ENCODE results near the gene SNTG2. TPM values are rescaled to one million over a fixed set of nuclear protein-coding genes. Genes with fewer than 3 reads are reported as not detected.

SNTG2 gene
- total and polyA plus RNA-seq, 4 donors = not detected

DNA sequence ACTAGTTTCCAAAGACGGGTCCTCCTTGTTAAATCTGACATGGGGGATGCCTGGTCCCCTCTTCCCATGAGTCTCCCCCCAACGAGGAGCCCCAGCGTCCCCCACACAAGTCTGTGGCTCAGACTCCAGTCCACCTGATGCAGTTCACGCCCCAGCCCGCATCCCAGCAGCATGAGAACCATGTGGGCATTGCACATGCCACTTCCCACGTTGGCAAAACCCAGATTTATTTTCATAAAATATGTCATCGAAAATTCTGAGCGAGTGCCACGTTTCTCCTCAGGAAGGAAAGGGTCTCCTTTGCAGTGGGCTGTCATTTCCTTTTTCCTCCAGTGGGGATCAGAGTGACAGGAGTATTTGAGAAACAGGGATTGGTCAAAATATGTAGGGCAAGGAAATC is 417.0 kb downstream of the SNTG2 start (continued):
- TF ChIP-seq, protein P1, sequence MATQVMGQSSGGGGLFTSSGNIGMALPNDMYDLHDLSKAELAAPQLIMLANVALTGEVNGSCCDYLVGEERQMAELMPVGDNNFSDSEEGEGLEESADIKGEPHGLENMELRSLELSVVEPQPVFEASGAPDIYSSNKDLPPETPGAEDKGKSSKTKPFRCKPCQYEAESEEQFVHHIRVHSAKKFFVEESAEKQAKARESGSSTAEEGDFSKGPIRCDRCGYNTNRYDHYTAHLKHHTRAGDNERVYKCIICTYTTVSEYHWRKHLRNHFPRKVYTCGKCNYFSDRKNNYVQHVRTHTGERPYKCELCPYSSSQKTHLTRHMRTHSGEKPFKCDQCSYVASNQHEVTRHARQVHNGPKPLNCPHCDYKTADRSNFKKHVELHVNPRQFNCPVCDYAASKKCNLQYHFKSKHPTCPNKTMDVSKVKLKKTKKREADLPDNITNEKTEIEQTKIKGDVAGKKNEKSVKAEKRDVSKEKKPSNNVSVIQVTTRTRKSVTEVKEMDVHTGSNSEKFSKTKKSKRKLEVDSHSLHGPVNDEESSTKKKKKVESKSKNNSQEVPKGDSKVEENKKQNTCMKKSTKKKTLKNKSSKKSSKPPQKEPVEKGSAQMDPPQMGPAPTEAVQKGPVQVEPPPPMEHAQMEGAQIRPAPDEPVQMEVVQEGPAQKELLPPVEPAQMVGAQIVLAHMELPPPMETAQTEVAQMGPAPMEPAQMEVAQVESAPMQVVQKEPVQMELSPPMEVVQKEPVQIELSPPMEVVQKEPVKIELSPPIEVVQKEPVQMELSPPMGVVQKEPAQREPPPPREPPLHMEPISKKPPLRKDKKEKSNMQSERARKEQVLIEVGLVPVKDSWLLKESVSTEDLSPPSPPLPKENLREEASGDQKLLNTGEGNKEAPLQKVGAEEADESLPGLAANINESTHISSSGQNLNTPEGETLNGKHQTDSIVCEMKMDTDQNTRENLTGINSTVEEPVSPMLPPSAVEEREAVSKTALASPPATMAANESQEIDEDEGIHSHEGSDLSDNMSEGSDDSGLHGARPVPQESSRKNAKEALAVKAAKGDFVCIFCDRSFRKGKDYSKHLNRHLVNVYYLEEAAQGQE (IDR thresholded peaks at IDR 0.05) = no peak
- TF ChIP-seq RAD21 (IDR thresholded peaks at IDR 0.05) = no peak

DNA sequence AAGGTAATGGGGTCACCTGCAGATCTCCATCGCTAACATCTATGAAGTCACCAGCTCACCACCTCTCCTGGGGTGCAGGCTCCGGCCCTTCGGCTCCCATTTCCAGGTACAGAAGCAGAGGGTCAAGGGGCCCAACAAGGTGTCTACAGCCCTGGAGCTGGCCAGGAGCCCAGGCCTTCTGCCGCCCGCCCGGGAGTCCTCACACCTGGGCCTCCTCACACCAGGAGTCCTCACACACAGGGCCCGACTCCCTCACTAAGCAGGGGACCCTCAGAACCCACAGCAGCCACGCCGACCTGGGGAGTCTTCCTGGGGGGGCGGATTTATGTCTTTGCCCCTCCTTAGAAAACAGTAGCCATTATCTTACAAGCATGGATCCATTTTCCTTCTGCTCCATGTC is 419.3 kb downstream of the SNTG2 start:
- TF ChIP-seq HNF4G (IDR thresholded peaks at IDR 0.05) = no peak
- no peak for TF ChIP-seq SP1 (IDR thresholded peaks at IDR 0.05)
- no peak for TF ChIP-seq TAF1 (conservative IDR thresholded peaks at IDR 0.05)
- TF ChIP-seq HNF4A (conservative IDR thresholded peaks at IDR 0.05) = no peak
- Histone ChIP-seq H3K27ac (ENCODE audit: low read depth in 1 of 2, low read length in 2 of 2) (no peak overlapping the region), H3K9me3 (ENCODE audit: control insufficient read depth in 4 of 4, low read length in 3 of 4) (no peaks in the 10 kb centered on the region), H3K9ac (ENCODE audit: low read depth in 1 of 2, low read length in 2 of 2) (no peak overlapping the region), H3K4me3 (ENCODE audit: low read depth in 1 of 3, low read length in 3 of 3) (no peak overlapping the region), H3K27me3 (ENCODE audit: control insufficient read depth in 4 of 4, insufficient read depth in 4 of 4, low read length in 3 of 4) (peaks cover 0 to 3% (median 0%) of the 10 kb centered on the region in 4 donors), H3K36me3 (ENCODE audit: control insufficient read depth in 4 of 4, insufficient read depth in 3 of 4, low read depth in 1 of 4, low read length in 3 of 4) (no peaks in the 10 kb centered on the region), H3K4me1 (ENCODE audit: control insufficient read depth in 4 of 4, insufficient read depth in 4 of 4, low read length in 3 of 4) (no peaks in the 10 kb centered on the region)
- WGBS = 79% methylated on average over 10 of the region's 10 CpGs
- no peak for DNase-seq (ENCODE audit: low spot score)

DNA sequence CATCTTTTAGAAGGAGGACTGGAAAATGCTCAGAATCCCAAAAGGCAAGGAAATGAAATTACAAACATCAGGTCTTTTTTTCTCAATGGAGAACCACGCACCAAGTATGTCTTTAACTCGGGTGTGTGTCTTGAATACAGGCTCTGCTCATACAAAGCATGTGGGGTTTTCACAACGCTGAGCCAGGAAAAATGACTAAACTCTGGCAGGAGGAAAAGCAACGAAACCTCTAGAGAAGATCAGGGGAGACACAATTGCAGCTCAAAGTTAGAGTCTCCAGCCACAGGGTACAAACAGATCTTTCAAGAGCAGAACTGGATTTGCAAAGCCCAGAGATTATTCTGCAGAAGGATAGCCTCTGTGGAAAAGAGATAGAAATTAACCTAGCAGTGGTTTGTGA is 419.8 kb downstream of the SNTG2 start:
- Histone ChIP-seq H3K27me3 (ENCODE audit: control insufficient read depth in 4 of 4, insufficient read depth in 4 of 4, low read length in 3 of 4) (peaks cover 0 to 3% (median 0%) of the 10 kb centered on the region in 4 donors), H3K9me3 (ENCODE audit: control insufficient read depth in 4 of 4, low read length in 3 of 4) (no peaks in the 10 kb centered on the region), H3K36me3 (ENCODE audit: control insufficient read depth in 4 of 4, insufficient read depth in 3 of 4, low read depth in 1 of 4, low read length in 3 of 4) (no peaks in the 10 kb centered on the region), H3K27ac (ENCODE audit: low read depth in 1 of 2, low read length in 2 of 2) (no peak overlapping the region), H3K4me3 (ENCODE audit: low read depth in 1 of 3, low read length in 3 of 3) (no peak overlapping the region), H3K9ac (ENCODE audit: low read depth in 1 of 2, low read length in 2 of 2) (no peak overlapping the region), H3K4me1 (ENCODE audit: control insufficient read depth in 4 of 4, insufficient read depth in 4 of 4, low read length in 3 of 4) (no peaks in the 10 kb centered on the region)
- 63% methylated on average over 4 of the region's 4 CpGs for WGBS
- TF ChIP-seq HNF4A (conservative IDR thresholded peaks at IDR 0.05) = no peak
- TF ChIP-seq SP1 (IDR thresholded peaks at IDR 0.05) = no peak
- TF ChIP-seq YY1 (IDR thresholded peaks at IDR 0.05) = no peak
- TF ChIP-seq RAD21 (IDR thresholded peaks at IDR 0.05) = no peak
- no peak for TF ChIP-seq FOXA1 (IDR thresholded peaks at IDR 0.05)
- TF ChIP-seq TAF1 (conservative IDR thresholded peaks at IDR 0.05) = no peak
- TF ChIP-seq, protein P2, sequence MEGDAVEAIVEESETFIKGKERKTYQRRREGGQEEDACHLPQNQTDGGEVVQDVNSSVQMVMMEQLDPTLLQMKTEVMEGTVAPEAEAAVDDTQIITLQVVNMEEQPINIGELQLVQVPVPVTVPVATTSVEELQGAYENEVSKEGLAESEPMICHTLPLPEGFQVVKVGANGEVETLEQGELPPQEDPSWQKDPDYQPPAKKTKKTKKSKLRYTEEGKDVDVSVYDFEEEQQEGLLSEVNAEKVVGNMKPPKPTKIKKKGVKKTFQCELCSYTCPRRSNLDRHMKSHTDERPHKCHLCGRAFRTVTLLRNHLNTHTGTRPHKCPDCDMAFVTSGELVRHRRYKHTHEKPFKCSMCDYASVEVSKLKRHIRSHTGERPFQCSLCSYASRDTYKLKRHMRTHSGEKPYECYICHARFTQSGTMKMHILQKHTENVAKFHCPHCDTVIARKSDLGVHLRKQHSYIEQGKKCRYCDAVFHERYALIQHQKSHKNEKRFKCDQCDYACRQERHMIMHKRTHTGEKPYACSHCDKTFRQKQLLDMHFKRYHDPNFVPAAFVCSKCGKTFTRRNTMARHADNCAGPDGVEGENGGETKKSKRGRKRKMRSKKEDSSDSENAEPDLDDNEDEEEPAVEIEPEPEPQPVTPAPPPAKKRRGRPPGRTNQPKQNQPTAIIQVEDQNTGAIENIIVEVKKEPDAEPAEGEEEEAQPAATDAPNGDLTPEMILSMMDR (IDR thresholded peaks at IDR 0.05; ENCODE audit: low read depth, low read length, missing input control) = no peak
- no peak for TF ChIP-seq FOXA2 (IDR thresholded peaks at IDR 0.05)
- TF ChIP-seq, protein P3, sequence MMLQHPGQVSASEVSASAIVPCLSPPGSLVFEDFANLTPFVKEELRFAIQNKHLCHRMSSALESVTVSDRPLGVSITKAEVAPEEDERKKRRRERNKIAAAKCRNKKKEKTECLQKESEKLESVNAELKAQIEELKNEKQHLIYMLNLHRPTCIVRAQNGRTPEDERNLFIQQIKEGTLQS (IDR thresholded peaks at IDR 0.05) = no peak
- TF ChIP-seq HNF4G (IDR thresholded peaks at IDR 0.05) = no peak
- TF ChIP-seq, protein P4, sequence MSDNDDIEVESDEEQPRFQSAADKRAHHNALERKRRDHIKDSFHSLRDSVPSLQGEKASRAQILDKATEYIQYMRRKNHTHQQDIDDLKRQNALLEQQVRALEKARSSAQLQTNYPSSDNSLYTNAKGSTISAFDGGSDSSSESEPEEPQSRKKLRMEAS (IDR thresholded peaks at IDR 0.05) = no peak
- TF ChIP-seq RXRA (IDR thresholded peaks at IDR 0.05) = no peak
- TF ChIP-seq, protein P5, sequence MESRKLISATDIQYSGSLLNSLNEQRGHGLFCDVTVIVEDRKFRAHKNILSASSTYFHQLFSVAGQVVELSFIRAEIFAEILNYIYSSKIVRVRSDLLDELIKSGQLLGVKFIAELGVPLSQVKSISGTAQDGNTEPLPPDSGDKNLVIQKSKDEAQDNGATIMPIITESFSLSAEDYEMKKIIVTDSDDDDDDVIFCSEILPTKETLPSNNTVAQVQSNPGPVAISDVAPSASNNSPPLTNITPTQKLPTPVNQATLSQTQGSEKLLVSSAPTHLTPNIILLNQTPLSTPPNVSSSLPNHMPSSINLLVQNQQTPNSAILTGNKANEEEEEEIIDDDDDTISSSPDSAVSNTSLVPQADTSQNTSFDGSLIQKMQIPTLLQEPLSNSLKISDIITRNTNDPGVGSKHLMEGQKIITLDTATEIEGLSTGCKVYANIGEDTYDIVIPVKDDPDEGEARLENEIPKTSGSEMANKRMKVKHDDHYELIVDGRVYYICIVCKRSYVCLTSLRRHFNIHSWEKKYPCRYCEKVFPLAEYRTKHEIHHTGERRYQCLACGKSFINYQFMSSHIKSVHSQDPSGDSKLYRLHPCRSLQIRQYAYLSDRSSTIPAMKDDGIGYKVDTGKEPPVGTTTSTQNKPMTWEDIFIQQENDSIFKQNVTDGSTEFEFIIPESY (IDR thresholded peaks at IDR 0.05) = no peak
- no peak for TF ChIP-seq EGR1 (IDR thresholded peaks at IDR 0.05; ENCODE audit: low read depth in 2 of 2)
- TF ChIP-seq NR2F2 (IDR thresholded peaks at IDR 0.05) = no peak
- TF ChIP-seq, protein P1 (IDR thresholded peaks at IDR 0.05) = no peak
- no peak for DNase-seq (ENCODE audit: low spot score)
